Measurements from ENCODE around the gene UST. TPM values are rescaled to one million over a fixed set of nuclear protein-coding genes. Genes with fewer than 3 reads are reported as not detected.
"Not testable (repeated sequence)": the region's sequence is repeated elsewhere in the genome, so short reads cannot be mapped to it uniquely, and the experiment has no call there.

The UST gene
- total RNA-seq, 1 experiment from 2014 or later = 10.0 TPM

DNA sequence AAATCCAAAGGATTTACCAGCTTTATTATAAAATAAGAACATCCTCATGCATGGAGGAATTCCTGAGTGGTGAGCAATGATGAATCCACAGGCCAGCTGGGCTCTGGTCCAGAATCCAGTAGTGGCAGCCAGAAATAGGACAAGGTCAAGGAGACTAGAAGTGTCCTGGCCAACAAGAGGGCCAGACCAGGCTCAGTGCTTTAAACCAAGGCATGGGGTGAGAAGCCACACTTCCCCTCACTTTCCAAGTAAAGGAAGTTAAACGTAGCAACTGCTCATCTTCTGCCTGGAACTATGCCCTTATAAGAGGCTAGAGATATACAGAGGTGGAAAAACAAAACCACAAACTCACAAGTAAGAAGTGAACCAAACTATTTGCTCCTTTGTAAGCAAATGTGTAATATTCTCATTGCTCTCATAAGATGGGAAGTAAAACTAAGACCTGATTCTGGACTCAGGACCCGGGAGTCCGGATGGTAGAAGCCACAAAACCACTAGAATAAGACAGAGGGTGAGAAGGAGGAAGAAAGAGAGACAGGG, 253.2 kb downstream of the UST start:
- Mint-ChIP-seq H3K9me3 (ENCODE audit: unreplicated experiment) (peaks cover 10% of the 10 kb centered on the region), H3K36me3 (ENCODE audit: insufficient read depth, unreplicated experiment) (no peaks in the 10 kb centered on the region), H3K4me3 (ENCODE audit: unreplicated experiment) (no peak overlapping the region), H3K27me3 (ENCODE audit: insufficient read depth, unreplicated experiment) (no peaks in the 10 kb centered on the region), H3K4me1 (ENCODE audit: insufficient read depth, unreplicated experiment) (peaks cover 35% of the 10 kb centered on the region), H3K27ac (ENCODE audit: low read depth, unreplicated experiment) (peak overlapping the region; percentile 2)
- CTCF ChIA-PET = interaction anchor here (0.7 to 1.8 kb wide), 5 partner anchors 10 to 271 kb away, joined by 3 to 4 read pairs (median 3); no protein-coding TSS in a partner anchor
- no TSS peak for BruUV-seq (replicated peaks)
- TF ChIP-seq CTCF (IDR thresholded peaks at IDR 0.05; ENCODE audit: unreplicated experiment) = no peak
- peak; percentile 85 for DNase-seq (ENCODE audit: unreplicated experiment)
- intact Hi-C loops (cut with micrococcal nuclease) = no loop called here
- POLR2A ChIA-PET = interaction anchor here (0.6 to 0.8 kb wide), 3 partner anchors 12 to 383 kb away, joined by 3 read pairs; no protein-coding TSS in a partner anchor

- POLR2A ChIA-PET = interaction anchor here (0.6 to 0.7 kb wide), 3 partner anchors 334 to 492 kb away, joined by 3 to 4 read pairs (median 4); no protein-coding TSS in a partner anchor
- H3K36me3 Mint-ChIP-seq (ENCODE audit: insufficient read depth, unreplicated experiment) = no peaks in the 10 kb centered on the region
- no peak for DNase-seq (ENCODE audit: unreplicated experiment)
These were observed 254.6 kb downstream of the UST start for GRCh38 chr6:149001422-149001821.

GRCh38 chr6:149003560-149003959, 256.7 kb downstream of the UST start:
- intact Hi-C loops (cut with micrococcal nuclease) = no loop called here
- ChIA-PET POLR2A (interaction anchor here (0.9 to 1.6 kb wide), 2 partner anchors 8 to 16 kb away, joined by 3 to 5 read pairs; no protein-coding TSS in a partner anchor), CTCF (no interaction called here)
- no peaks in the 10 kb centered on the region for H3K36me3 Mint-ChIP-seq (ENCODE audit: insufficient read depth, unreplicated experiment)
- no TSS peak for BruUV-seq (replicated peaks)
- peak; percentile 38 for DNase-seq (ENCODE audit: unreplicated experiment)
- H3K4me1 Mint-ChIP-seq (ENCODE audit: insufficient read depth, unreplicated experiment) = peaks cover 25% of the 10 kb centered on the region
- H3K27ac Mint-ChIP-seq (ENCODE audit: low read depth, unreplicated experiment) = no peak overlapping the region
- peaks cover 10% of the 10 kb centered on the region for H3K9me3 Mint-ChIP-seq (ENCODE audit: unreplicated experiment)
- H3K4me3 Mint-ChIP-seq (ENCODE audit: unreplicated experiment) = no peak overlapping the region
- TF ChIP-seq CTCF (IDR thresholded peaks at IDR 0.05; ENCODE audit: unreplicated experiment) = no peak
- H3K27me3 Mint-ChIP-seq (ENCODE audit: insufficient read depth, unreplicated experiment) = no peaks in the 10 kb centered on the region

More at GRCh38 chr6:149001422-149001821, 254.6 kb downstream of the UST start:
- TF ChIP-seq CTCF (IDR thresholded peaks at IDR 0.05; ENCODE audit: unreplicated experiment) = no peak
- peaks cover 34% of the 10 kb centered on the region for H3K4me1 Mint-ChIP-seq (ENCODE audit: insufficient read depth, unreplicated experiment)
- H3K27me3 Mint-ChIP-seq (ENCODE audit: insufficient read depth, unreplicated experiment) = no peaks in the 10 kb centered on the region
- peaks cover 10% of the 10 kb centered on the region for H3K9me3 Mint-ChIP-seq (ENCODE audit: unreplicated experiment)
- intact Hi-C loops (cut with micrococcal nuclease) = no loop called here
- H3K4me3 Mint-ChIP-seq (ENCODE audit: unreplicated experiment) = no peak overlapping the region
- CTCF ChIA-PET = interaction anchor here (1.4 to 1.8 kb wide), 2 partner anchors 9 to 27 kb away, joined by 4 read pairs; no protein-coding TSS in a partner anchor
- H3K27ac Mint-ChIP-seq (ENCODE audit: low read depth, unreplicated experiment) = no peak overlapping the region
- no TSS peak for BruUV-seq (replicated peaks)

DNA sequence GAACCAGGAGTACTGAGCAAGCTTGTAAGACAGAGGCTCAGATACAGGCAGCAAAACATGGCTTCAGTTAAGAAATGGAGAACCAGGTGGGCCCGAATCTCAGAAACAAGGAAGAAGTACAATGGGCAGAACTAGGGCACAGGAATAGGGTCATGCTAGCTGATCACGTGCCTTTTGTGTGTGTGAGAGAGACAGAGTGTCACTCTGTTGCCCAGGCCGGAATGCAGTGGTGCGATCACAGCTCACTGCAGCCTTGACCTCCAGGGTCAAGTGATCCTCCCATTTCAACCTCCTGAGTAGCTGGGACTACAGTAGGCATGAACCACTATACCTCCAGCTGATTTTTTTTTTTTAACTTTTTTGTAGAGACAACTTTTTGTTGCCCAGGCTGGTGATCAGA, 257.8 kb downstream of the UST start:
- H3K4me1 Mint-ChIP-seq (ENCODE audit: insufficient read depth, unreplicated experiment) = peaks cover 18% of the 10 kb centered on the region
- no TSS peak for BruUV-seq (replicated peaks)
- H3K36me3 Mint-ChIP-seq (ENCODE audit: insufficient read depth, unreplicated experiment) = no peaks in the 10 kb centered on the region
- H3K4me3 Mint-ChIP-seq (ENCODE audit: unreplicated experiment) = no peak overlapping the region
- no peak for TF ChIP-seq CTCF (IDR thresholded peaks at IDR 0.05; ENCODE audit: unreplicated experiment)
- peaks cover 10% of the 10 kb centered on the region for H3K9me3 Mint-ChIP-seq (ENCODE audit: unreplicated experiment)
- CTCF ChIA-PET = interaction anchor here (0.7 to 1.0 kb wide), 3 partner anchors 21 to 859 kb away, joined by 3 to 4 read pairs (median 4); partner anchors contain the start of gene LRP11
- no peaks in the 10 kb centered on the region for H3K27me3 Mint-ChIP-seq (ENCODE audit: insufficient read depth, unreplicated experiment)
- intact Hi-C loops (cut with micrococcal nuclease) = no loop called here
- POLR2A ChIA-PET = interaction anchor here (0.9 kb wide), 1 partner anchor 460 kb away, joined by 3 read pairs; no protein-coding TSS in a partner anchor
- no peak for DNase-seq (ENCODE audit: unreplicated experiment)
- no peak overlapping the region for H3K27ac Mint-ChIP-seq (ENCODE audit: low read depth, unreplicated experiment)

GRCh38 chr6:149006236-149006635, 259.4 kb downstream of the UST start:
- POLR2A ChIA-PET; H3K4me3 Mint-ChIP-seq (ENCODE audit: unreplicated experiment); H3K9me3 Mint-ChIP-seq (ENCODE audit: unreplicated experiment); H3K27me3 Mint-ChIP-seq (ENCODE audit: insufficient read depth, unreplicated experiment); H3K36me3 Mint-ChIP-seq (ENCODE audit: insufficient read depth, unreplicated experiment); H3K4me1 Mint-ChIP-seq (ENCODE audit: insufficient read depth, unreplicated experiment); DNase-seq (ENCODE audit: unreplicated experiment); H3K27ac Mint-ChIP-seq (ENCODE audit: low read depth, unreplicated experiment); intact Hi-C loops (cut with micrococcal nuclease); BruUV-seq (replicated peaks): not testable (repeated sequence)
- CTCF ChIA-PET = interaction anchor here (0.6 kb wide), 1 partner anchor 603 kb away, joined by 3 read pairs; no protein-coding TSS in a partner anchor

Data from MCF 10A (cell line).